GM19035 (cell line): ENCODE results near the gene FAAH2.
"Not testable (repeated sequence)": the region's sequence is repeated elsewhere in the genome, so short reads cannot be mapped to it uniquely, and the experiment has no call there.

Experiments
- ATAC-seq: cut with Tn5 transposase; IDR thresholded peaks from one replicate; pipeline ENCODE4 v1.9.1; 2021; ENCODE audit not compliant: unreplicated experiment

Gene FAAH2, protein sequence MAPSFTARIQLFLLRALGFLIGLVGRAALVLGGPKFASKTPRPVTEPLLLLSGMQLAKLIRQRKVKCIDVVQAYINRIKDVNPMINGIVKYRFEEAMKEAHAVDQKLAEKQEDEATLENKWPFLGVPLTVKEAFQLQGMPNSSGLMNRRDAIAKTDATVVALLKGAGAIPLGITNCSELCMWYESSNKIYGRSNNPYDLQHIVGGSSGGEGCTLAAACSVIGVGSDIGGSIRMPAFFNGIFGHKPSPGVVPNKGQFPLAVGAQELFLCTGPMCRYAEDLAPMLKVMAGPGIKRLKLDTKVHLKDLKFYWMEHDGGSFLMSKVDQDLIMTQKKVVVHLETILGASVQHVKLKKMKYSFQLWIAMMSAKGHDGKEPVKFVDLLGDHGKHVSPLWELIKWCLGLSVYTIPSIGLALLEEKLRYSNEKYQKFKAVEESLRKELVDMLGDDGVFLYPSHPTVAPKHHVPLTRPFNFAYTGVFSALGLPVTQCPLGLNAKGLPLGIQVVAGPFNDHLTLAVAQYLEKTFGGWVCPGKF

DNA sequence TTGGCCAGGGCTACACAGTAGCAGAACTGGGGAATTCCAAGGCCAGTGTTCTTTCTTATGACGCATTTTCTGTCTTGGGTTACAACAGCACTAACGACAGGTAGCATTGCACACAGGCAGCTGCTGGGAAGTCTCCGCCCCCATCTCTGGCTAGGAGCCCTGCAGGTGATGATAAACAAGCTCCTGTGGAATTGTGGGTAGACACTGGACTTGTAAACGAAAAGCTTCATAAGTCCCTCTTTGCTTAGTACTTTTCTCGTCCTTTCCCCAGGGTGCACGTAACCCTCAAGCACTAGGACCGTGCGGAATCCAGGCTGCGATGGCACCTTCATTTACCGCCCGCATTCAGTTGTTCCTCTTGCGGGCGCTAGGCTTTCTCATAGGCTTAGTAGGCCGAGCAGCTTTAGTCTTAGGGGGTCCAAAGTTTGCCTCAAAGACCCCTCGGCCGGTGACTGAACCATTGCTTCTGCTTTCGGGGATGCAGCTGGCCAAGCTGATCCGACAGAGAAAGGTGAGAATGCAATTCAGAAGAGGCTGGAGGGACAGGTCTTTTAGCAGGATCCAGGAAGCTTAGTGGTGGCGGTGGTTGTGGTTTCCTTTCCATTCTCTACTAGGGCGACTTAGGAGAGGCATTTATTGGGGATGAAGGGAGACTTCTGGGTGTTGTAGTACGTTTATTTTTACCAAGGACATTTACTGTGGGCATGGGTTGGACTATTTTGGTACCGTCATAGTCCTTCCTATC is at the start of gene FAAH2:
TSS of gene FAAH2 (plus strand) at position 200 of the 745 bp plus-strand sequence. CDS start at position 320, 120 bp downstream.
- peak; percentile 86 for ATAC-seq

DNA sequence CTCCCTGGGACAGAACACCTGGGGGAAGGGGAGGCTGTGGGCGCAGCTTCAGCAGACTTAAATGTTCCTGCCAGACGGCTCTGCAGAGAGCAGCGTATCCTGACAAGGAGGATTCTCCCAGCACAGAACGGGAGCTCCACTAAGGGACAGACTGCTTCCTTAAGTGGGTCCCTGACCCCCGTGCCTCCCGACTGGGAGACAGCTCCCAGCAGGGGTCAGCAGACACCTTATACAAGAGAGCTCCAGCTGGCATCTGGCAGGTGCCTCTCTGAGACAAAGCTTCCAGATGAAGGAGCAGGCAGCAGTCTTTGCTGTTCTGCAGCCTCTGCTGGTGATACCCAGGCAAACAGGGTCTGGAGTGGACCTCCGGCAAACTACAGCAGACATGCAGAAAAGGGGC is 44.5 kb upstream of the FAAH2 start:
- ATAC-seq, result no peak

DNA sequence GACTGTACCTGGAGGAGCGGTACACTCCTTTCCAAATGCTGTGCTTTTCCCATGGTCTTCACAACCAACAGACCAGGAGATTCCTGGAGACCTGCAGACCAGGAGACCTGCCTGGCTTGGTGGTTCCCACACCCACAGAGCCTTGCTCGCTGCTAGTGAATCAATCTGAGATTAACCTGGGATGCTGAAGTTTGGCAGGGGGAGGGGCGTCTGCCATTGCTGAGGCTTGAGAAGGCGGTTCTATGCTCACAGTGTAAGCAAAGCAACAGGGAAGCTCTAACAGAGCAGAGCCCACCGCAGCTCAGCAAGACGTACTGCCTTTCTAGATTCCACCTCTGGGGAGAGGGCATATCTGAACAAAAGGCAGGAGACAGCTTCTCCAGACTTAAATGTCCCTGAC is 34.5 kb upstream of the FAAH2 start:
- no peak for ATAC-seq

DNA sequence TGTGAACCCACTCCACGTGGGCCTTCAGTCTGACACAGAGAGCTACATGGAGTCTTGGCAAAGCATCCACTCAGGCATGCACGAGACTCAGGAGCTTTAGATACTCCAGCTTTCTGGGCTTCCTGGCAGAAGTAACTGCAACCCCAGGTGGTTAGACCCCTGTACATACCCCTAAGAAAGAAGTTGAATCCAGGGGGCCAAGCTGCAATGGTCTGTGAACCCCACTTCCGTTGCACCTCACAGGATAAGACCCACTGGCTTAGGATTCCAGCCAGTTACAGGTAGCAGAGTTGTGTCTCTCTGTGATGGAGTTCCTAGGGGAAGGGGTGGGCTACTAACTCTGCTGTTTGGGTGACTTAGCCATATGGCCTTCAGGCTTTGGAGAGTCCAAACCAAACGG is 21.4 kb upstream of the FAAH2 start:
- no peak for ATAC-seq

DNA sequence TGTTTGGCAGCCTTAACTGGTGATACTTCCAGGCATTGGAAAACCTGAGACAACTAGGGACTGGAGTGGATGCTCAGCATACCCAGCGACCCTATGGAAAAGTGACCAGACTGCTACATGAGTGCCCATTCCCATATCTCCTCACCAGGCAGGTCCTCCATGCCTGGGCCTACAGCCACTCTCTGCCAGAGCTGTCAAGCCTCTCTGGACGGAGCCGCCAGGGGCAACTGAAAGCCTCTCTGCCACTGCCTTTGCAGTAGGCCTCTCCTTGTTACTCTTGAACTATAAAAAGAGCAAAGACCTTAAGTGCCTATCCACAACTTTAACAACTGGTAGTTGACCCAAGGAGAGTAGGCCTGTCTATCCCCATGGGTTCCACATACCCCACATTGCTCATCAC is 20.2 kb upstream of the FAAH2 start:
- ATAC-seq, result no peak

DNA sequence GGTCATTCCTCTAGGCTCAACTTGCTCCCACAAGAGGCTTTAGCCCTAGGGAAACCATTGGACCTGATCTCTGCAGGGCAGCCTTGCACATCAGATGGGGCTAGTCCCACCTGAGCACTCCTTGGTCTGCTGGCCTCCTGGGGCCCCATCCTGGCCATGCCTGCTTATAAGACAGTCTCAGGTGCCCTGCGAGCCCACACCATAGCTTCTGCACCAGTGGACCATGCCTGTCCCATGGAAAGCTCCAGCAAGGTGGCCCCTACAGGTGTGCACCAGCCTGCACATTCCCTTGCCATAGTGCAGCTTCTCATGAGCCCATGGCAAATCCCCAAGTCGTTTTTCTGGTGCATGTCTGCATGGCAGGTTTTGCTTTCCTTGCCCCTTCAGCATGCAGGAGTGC is 19.6 kb upstream of the FAAH2 start:
- ATAC-seq, result no peak

DNA sequence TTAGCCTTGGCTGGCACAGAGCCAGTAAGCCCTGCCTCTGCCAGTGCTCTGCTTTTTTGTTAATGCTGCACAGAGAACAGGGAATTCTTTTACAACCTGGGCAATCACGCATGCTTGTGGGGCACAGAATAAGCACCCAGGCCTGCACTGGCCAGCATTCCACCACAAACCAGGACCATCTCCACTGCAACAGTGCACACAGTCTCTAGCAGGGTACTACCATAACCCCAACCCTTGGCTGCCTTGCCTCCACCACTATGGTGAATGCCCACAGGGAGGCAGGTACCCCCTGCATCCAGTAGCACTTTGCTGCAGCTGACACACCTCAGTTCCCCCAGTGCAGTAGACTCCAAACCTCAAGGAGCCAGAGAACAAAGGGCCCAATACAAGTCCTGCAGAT is 19.2 kb upstream of the FAAH2 start:
- ATAC-seq, result no peak

DNA sequence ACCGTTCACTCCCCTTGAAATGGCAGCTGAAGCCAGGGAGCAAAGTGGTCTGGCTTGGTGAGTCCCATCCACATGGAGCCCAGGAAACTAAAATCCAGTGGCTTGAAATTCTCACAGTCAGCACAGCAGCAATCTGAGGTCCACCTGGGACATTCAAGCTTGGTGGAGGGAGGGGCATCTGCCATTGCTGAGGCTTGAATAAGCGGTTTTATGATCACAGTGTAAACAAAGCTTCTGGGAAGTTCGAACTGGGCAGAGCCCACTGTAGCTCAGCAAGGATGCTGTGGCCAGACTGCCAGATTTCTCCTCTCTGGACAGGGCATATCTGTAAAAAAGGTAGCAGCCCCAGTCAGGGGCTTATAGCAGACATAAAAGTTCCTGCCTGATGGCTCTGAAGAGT is 15.5 kb upstream of the FAAH2 start:
- ATAC-seq, result no peak

DNA sequence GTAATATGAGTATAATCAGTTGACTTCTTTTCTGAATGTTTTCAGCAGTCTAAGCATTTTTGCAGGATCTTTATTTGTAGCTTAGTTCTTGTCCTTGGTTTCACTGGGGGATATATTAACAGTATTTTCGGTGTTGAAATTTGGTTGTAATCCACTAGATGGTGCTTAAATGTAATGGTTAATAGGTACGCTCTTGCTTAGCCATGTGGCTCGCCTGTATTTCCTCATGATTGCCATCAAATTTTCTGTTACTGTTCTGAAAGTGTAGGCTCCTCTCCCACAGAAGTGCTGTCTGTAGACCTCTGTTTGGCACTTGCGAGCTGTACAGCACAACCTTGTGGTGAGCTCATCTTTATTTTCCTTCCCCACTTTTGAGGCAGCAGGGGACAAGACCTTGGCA is 3.9 kb upstream of the FAAH2 start:
- no peak for ATAC-seq

DNA sequence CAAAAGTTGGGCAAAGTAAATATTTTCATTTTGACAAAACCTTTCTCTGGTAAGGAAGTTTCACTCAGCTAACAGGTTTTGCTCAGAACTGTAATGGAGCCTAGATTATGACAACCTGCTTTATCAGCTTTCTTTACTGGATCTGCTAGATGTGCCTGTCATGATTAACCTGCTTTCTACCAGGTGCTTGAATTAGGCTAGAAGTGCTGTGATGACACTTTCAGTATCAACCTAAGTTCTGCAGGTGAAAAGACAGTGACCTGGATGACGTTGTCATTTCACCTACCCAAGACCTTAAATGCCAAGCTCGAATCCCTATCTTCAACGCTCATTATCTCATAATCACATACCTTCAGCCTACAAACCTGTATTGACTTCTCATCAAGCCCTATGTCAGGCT is 1.5 kb upstream of the FAAH2 start:
- ATAC-seq, result no peak

DNA sequence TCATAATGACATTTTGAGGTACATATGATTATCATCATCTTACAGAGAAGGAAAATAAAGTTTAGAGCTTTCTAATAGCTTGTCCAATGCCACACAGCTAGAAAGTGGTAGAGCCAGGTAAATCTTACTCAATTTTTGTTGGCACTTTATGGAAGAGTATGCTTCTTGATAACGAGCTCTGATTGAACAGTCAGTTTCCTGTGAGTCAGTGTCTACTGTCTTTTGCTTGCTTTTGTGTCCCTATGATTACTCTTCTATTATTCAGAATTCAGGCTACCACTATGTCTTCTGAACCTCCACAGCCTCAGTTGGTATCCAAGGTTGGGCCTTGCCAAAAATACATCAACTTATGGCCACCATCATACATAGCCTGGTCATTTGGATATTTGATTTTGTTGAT is 2.6 kb downstream of the FAAH2 start:
- ATAC-seq, result no peak

DNA sequence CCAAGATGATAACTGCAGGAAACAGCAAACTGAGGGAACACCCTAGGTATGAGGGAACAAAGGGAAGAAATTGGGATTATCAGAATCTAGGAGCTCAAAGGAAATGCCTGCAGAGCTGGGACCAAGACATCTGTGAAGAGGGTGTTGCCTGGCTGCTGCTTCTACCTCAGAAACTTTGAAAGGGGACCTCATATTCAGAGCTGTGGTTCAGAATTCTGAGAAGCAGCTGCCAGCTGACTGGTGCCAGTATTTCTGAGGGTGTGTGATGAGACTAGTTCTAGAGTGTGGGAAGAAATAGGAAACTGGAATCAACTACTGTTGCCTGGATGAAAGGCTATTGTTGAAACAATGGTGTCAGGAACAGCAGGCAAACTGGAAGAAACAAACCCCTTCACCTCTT is 8.5 kb downstream of the FAAH2 start:
- no peak for ATAC-seq

DNA sequence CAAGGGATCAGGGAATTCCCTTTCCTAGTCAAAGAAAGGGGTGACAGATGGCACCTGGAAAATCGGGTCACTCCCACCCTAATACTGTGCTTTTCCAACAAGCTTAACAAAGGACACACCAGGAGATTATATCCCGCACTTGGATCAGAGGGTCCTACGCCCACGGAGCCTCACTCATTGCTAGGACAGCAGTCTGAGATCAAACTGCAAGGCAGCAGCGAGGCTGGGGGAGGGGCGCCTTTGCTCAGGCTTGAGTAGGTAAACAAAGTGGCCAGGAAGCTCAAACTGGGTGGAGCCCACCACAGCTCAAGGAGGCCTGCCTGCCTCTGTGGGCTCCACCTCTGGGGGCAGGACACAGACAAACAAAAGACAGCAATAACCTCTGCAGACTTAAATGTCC is 9.2 kb downstream of the FAAH2 start:
- ATAC-seq, result not testable (repeated sequence)

DNA sequence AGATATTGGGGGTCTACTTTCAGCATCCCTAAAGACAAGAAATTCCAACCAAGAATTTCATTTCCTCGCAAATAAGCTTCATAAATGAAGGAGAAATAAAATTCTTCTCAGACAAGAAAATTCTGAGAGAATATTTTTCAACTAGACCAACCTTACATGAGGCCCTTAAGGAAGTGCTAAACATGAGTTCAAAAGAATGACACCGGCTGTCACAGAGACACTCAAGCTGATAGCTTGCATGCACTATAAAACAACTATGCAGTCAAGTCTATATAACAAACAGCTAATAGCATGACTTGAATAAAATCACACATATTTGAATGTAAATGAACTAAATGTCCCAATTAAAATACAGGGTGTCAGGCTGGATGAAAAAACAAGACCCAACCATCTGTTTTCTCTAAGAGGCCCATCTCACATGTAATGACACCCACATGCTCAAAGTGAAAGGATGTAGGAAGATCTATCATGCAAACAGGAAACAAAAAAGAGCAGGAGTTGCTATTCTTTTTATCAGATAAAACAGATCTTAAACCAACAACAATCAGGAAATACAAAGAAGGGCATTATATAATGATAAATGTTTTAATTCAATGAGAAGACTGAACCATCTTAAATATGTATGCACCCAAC is 27.2 kb downstream of the FAAH2 start:
- no peak for ATAC-seq

DNA sequence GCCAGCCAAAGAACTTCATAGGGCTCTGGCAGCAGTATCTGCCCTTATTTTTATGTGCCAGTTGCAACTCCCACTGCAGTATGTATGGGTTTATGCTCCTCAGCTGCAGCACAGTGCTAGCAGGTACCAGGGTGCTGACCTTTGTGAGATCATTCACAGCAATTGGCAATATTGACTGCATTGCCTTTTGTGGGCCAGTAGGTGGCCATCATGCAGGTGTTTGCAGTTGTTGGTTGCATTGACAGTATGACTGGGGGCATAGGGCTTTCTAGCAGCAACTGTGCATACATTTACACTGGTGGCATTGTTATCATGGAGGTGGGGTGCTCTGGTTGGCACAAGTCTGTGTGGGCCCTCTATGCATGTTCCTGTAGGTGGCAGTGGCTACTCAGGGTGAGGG is 42.5 kb downstream of the FAAH2 start:
- no peak for ATAC-seq

DNA sequence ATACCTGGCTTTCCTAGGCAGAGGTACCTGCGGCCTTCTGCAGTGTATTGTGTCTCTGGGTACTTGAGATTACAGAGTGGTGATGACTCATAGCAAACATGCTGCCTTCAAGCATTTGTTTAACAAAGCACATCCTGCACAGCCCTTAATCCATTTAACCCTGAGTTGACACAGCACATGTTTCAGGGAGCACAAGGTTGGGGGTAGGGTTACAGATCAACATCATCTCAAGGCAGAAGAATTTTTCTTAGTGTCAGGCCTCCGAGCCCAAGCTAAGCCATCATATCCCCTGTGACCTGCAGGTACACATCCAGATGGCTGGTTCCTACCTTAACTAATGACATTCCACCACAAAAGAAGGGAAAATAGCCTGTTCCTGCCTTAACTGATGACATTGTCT is 49.3 kb downstream of the FAAH2 start:
- not testable (repeated sequence) for ATAC-seq

DNA sequence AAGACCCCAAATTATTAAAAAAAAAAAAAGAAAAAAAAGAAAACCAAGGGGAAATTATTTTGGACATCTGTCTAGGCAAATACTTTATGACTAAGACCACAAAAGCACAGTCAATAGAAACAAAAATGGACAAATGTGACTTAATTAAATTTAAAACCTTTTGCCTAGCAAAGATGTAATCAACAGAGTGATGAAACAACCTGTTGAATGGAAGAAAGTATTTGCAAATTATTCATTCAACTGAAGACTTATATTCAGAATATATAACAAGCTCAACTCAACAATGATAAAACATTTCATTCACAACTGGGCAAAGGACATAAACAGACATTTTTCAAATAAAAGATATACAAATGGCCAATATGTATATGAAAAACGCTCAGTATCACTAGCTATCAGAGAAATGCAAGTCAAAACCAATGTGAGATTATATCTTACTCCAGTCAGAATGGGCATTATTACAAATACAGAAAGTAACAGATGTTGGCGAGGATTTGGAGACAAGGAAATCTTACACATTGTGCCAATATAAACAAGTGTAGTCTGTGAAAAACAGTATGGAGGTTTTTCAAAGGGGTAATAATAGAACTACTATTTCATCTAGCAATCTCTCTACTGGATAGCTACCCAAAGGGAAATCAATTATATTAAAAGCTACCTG is 67.1 kb downstream of the FAAH2 start:
- no peak for ATAC-seq

DNA sequence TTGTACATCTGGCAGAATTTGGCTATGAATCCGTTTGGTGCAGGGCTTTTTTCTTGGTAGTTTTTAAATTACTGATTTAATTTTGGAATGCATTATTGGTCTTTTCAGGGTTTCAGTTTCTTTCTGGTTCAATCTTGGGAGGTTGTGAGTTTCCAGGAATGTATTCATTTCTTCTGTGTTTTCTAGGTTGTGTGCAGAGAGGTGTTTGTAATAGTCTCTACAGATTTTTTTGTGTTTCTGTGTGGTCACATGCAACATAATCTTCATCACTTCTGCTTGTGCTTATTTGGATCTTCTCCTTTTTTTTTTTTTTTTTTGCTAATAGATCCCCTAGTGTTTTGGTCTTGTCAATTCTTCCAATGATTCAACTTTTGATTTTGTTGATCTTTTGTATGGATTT is 77.6 kb downstream of the FAAH2 start:
- no peak for ATAC-seq

DNA sequence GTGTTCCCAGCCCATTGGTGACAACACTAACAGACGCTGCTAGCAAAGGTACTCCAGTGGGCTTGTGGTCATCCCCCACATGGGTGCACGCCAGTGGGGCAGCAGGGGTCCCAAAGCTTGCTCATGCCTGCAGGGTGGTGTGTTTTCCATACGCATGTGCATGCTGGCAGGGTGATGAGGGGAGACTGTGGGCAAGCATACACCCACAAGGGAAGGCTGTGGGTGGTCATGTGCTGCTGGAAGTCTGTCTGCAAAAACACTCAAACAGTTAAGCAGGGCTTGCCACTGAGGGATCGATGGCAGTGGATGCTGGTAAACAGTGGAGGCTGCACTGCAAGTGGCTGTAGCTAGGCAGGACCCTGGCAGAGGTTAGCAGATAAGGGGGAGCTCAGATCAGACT is 79.9 kb downstream of the FAAH2 start:
- no peak for ATAC-seq

DNA sequence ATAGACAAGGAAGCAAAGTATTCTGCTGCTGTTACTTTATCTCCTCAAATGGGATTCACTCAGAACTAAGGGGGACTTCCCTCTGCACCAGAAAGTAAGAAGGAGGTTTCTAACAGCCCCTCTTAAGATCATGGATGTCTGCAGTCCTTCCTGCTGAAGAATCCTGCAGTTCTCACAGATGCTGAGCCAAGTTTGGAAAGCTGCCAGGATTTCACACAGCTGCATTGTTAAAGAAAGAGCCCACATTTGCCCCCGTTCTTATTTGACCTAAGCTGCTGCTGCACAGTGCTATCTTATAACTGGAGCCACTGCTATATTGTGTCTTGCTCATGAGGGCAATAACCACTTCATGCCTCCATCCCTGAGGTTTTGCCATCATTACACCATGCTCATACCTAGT is 81.1 kb downstream of the FAAH2 start:
- ATAC-seq, result no peak

DNA sequence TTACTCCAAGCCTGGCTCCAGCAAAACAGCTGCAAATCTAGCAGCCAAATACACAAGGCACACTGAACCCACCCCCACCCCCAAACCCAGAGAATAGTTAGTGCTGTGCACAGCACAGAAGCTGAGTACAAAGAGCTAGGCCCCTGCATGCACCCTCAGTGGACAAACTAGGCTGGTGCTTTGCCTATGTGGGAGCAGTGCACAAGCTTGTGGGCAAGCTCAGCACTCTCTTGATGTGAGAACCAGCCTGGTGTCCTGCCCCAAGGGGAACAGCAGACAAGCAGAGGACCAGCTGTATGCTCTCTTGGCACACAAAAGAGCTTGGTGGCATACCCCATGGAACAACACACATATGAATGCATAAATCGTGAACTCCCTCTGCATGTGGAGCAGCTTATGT is 81.7 kb downstream of the FAAH2 start:
- no peak for ATAC-seq
